ENCODE results near the gene COL23A1. TPM values are rescaled to one million over a fixed set of nuclear protein-coding genes. Genes with fewer than 3 reads are reported as not detected.

Gene COL23A1
- total RNA-seq, 1 experiment from 2014 or later: 0.12 TPM

DNA sequence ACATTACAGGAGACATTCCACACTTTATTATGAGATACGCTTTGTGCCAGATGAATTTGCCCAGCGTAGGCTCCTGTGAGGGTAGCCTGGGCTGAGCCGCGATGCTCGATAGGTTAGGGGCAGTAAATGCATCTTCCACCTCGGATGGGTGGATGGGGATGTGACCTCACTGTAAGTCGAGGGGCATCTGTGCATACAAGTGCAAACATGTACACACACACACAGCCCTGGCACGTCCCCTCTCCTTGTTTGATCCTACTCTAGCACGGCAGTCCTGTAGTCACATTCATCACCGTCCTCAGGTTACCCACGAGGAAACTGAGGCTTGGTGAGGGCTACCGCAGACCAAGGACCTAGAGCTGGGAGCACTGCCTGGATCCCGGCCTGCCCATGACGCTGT lies 166.8 kb downstream of the COL23A1 start:
- DNase-seq (ENCODE audit: low read depth): no peak

DNA sequence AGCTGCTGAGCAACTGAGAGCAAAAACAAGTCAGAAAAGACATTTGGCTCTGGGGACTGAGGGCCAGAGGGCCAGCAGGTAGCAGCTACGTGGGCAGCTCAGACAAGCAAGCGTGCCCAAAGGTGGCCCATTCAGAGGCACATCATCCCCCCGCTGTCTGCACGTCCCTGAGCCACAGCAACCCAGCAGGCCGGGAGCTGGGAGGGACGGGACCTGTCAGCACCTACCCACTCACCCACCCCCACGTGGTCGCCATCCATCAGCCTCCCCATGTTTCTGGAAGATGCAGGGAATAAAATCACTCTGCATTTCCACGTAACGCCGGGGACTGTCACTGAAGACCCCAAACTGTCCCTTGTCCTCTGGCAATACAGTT lies 167.8 kb downstream of the COL23A1 start:
- no peak for DNase-seq (ENCODE audit: low read depth)

GRCh38 chr5:178421699-178422399 lies 168.3 kb downstream of the COL23A1 start:
- no peak for DNase-seq (ENCODE audit: low read depth)

- no peak for DNase-seq (ENCODE audit: low read depth)
These were observed 169.1 kb downstream of the COL23A1 start for GRCh38 chr5:178421128-178421527.

- no peak for DNase-seq (ENCODE audit: low read depth)
These were observed 169.8 kb downstream of the COL23A1 start for GRCh38 chr5:178420354-178420781.

- no peak for DNase-seq (ENCODE audit: low read depth)
These were observed 170.5 kb downstream of the COL23A1 start for GRCh38 chr5:178419651-178420050.

- DNase-seq (ENCODE audit: low read depth): no peak
These were observed 171.0 kb downstream of the COL23A1 start for GRCh38 chr5:178419196-178419595.

GRCh38 chr5:178418471-178419010 lies 171.7 kb downstream of the COL23A1 start:
- no peak for DNase-seq (ENCODE audit: low read depth)

DNA sequence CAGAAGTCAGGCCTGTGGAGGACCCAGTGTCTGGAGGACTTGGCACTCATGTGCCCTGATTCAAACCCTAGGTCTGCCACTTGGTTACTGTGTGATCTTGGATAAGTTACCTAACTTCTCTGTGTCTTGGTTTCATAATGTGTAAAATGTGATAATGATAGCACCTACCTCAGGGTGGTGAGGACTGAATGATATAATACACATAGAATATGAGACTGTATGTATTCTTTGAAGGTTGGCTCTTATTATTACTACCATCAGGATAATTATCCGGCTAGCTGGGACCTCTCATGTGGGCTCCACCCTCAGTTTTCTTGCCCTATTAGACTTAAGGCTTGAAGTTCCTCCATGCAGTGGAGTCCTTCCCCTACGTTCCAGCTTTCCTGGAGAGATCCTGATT lies 172.2 kb downstream of the COL23A1 start:
- no peak for DNase-seq (ENCODE audit: low read depth)

DNA sequence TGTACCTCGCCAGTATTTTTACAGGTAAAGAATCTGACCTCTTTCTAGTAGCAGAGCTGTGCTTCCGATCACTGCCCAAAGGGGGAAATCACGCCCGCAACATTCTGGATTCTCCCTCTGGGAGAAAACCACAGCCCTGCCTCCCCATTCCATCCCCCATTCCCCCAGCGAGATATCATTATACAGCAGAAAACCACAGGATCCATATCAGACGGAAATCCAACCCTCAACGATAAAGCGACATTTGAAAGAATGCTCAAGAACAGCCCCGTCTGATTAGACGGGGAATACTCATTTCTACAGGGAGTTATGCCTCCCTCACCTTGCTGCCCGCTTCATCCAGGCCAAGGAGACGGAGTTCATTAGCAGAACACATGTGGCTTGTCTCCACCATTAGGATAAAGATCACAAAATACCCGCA lies 172.8 kb downstream of the COL23A1 start:
- DNase-seq (ENCODE audit: low read depth): no peak

- peak; percentile 24 for DNase-seq (ENCODE audit: low read depth)
These were observed 173.3 kb downstream of the COL23A1 start for GRCh38 chr5:178416919-178417318.

- DNase-seq (ENCODE audit: low read depth): no peak
These were observed 173.8 kb downstream of the COL23A1 start for GRCh38 chr5:178416206-178416882.

DNA sequence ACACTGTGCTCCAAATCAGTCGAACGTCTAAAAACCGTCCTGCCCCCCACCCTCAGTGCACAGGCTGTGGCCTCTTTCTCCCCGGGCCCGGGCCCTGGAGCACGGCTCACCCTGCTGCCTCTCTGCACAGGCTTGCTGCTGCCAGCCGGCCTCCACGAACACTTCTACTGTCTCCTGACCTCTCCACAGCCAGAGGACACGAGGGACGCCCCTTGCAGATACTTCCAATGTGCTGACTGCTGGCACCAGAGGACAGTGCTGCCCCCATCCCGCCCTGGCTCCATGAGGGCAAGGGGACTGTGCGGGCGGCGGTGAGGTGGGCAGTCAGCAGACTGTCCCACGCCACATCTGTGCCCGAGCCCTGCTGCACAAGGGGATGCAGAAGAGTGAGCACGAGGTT lies 174.8 kb downstream of the COL23A1 start:
- DNase-seq (ENCODE audit: low read depth): no peak

DNA sequence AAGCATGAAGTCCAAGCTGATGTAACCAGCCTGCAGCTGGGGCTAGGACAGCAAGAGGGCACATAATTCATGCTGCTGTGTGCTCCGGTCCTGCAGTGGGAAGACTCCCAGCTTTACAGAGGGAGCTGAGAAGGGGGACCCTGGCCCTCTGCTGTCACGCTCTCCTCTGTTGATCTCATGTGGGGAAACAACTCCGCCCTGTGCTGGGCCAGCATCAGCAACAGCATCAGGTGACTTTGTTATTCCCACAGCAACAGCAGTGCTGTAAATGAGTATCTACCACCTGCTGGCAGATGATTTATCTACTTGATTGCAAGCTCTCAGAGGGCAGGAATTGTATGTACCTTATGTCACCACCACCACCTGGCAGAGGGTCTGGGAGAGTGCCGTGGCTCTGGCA lies 176.2 kb downstream of the COL23A1 start:
- no peak for DNase-seq (ENCODE audit: low read depth)

DNA sequence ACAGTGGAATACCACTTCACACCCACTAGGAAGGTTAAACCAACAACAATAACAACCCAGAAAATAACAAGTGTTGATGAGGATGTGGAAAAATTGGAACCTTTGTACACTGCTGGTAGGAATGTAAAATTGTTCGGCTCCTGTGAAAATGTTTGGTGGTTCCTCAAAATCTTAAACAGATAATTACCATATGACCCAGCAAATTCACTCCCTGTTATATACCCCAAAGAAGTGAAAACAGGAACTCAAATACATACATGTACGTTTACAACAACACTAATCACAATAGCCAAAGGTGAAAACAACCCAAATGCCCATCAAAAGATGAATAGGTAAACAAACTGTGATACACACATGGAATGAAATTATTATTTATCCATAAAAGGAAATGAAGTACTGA lies 179.1 kb downstream of the COL23A1 start:
- DNase-seq (ENCODE audit: low read depth): no peak

DNA sequence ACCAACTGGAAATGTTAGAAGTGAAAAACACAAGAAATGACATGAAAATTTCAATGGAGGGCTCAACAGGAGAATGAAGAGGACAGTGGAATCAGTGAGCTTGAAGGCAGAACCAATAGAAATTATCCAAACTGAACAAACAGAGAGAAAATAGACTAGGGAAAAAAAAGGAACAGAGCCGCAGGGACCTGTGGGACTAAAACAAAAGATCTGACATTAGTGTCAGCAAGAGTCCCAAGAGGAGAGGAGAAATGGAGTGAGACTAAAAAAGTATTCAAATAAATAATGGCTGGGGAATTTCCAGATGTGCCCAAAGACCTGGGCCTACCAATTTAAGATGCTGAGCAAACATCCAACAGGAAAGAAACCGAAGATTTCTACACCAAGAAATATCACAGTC lies 182.5 kb downstream of the COL23A1 start:
- DNase-seq (ENCODE audit: low read depth): no peak

GRCh38 chr5:178404987-178405386 lies 185.2 kb downstream of the COL23A1 start:
- no peak for DNase-seq (ENCODE audit: low read depth)

DNA sequence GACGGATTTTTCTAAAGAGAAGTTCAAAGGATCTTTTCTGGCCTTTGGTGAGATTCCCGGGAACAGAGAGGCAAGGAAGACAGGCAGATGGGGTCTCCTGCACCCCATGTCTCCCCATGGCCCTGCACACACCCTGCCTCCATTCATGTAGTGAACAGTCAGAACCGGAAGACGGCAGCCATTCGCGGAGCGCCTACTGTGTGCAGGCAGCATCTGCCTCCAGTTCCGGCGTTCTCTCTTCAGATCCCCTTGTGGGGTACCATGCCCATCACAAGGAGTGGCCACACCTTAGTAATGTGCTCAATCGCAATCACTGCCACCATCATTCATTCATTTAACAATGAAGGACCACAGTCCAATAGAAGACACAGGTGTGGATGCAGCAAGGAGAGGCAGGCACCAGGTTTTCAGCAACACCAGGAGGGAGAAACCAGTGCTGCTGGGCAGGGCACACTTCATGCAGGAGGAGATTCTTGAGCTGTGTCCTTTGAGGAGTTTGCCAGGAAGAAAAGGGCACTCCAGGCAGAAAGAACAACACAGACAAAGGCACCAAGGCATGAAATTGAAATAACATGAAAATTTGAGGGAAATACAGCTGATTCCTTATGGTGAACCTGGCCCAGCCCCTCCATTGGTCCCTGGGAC lies 186.1 kb downstream of the COL23A1 start:
- no peak for DNase-seq (ENCODE audit: low read depth)

GRCh38 chr5:178403351-178403750 lies 186.8 kb downstream of the COL23A1 start:
- DNase-seq (ENCODE audit: low read depth): no peak

DNA sequence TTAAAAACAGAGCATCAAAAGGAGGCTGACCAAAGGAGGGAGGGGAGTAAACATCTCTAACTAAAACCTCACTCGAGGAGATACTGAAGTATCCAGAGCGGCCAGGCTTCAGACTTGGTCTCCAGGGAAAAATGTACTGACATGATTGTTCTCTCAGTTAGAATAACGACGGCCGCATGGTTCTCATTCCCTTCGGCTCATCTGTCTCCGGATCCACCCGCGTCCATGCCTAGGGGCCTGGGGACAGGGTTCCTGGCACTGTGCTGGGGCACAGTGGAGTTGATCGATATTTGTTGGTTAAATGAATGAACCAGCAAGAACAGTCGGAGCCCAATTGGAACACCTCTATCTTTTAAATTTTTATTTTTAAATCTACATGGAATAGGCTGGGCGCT lies 190.5 kb downstream of the COL23A1 start:
- no peak for DNase-seq (ENCODE audit: low read depth)

GRCh38 chr5:178398901-178399700 lies 191.1 kb downstream of the COL23A1 start:
- DNase-seq (ENCODE audit: low read depth): no peak
